ENCODE data around the gene FNBP1L.

The FNBP1L gene

DNA sequence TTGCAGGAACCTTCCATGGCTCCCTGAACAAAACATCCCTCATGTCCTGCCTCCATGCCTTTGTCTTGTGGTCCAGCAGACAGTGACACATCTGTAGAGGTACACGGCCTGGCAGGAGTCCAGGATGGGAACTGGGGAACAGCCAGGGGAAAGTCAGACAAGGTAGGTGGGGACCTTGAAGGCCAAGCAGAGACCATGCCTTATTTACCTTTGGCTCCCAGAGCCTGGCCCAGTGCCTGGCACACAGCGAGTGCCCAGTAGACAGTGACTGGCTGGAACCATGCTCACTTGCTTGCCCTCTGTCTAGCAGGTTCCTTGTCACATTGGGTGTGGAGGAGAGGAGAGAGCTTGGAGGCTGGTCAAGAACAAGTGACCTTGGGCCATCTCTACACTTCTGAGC is 152.7 kb downstream of the FNBP1L start:
- DNase-seq (ENCODE audit: extremely low spot score, insufficient read length, low read depth) (no peak), FAIRE-seq (no peak)

DNA sequence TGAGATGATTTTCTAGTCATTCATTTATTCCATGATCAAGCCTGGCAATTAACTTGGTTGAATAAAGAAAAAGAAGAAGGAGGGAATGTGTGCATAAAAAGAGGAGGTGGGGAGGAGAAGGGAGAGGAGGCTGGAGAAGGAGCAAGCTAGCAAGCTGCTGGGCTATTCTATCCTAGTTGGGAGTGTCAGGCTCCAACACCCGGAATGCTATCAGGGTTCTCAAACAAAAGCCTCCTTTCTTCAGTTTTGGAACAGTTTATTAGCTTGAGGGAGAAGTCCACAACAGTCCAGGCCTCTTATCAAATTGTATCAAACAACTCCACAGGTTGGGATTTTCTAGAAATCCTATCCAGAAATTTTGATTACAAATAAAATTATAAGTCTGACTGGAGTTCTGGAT is 153.8 kb downstream of the FNBP1L start:
- no peak for FAIRE-seq
- DNase-seq (ENCODE audit: extremely low spot score, insufficient read length, low read depth), result no peak

- no peak for FAIRE-seq
- DNase-seq (ENCODE audit: extremely low spot score, insufficient read length, low read depth), result no peak
Measured at GRCh38 chr1:93602101-93602500, 154.2 kb downstream of the FNBP1L start.

DNA sequence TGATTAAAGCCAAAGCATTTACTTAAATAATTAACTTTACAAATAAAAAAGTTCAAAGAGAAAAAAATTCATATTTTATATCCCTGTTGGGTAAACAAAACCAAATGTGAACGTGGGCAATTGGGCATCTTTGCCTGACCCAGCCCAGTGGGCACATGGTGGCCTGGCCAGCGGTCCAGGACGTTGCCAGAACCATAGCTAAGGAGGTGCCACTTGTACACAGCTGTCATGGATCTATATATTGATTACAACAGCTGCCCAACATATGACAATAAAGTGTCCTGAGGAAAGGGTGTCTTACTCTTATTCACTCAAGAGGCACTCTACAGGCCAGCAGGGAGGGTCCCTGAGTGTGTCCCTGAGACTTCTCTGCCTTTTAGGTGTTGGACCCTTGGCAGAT is 155.2 kb downstream of the FNBP1L start:
- FAIRE-seq (no peak), DNase-seq (ENCODE audit: extremely low spot score, insufficient read length, low read depth) (no peak)

DNA sequence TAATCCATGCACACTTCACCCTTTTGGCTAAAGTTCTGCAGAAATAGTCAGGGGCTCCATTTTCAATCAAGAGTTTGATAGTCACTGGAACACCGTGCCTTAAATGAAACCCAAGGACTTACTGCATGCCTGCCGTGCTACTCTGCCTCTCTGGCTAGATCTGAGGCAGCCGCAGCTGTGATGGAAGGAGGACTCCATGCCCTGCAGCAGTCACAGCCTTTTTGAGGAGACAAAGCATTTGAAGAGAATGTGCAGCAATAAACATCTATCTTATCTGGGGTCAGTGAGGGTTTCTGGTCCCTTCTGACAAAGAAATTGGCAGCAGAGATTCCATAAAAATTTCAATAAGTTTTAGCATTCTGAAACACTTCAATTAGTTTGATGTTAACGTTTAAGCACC is 155.7 kb downstream of the FNBP1L start:
- DNase-seq (ENCODE audit: extremely low spot score, insufficient read length, low read depth) (no peak), FAIRE-seq (no peak)

Data from GM18507 (cell line).